Smooth muscle cell of the brain vasculature (primary cell): ENCODE measurements around the gene CD1C.
"Not testable (repeated sequence)": the region's sequence is repeated elsewhere in the genome, so short reads cannot be mapped to it uniquely, and the experiment has no call there.

ENCODE experiments used
- DNase-seq: peaks from one replicate; pipeline ENCODE4 v3.0.0-alpha.2; 2012; ENCODE audit warnings: low read depth, low spot score

CD1C gene

GRCh38 chr1:158289811-158290210, at the start of gene CD1C:
TSS of gene CD1C (plus strand) at chr1:158289923. CDS start at chr1:158290065, 142 bp downstream.
- no peak for DNase-seq

DNA sequence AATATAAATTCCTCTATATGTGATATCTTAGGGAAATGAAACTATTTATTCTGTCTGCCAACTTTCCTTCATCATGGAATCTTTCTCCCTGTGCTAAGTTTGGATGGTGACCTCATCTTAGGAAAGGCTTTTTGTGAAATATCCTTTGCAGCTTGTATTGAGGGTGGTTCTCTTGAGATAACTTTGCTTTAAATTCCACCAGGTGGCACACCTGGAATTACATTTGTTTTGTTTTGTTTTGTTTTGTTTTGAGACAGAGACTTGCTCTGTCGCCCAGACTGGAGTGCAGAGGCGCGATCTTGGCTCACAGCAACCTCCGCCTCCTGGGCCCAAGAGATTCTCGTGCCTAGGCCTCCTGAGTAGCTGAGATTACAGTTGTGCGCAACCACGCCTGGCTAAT, 43.1 kb upstream of the CD1C start:
- no peak for DNase-seq

GRCh38 chr1:158248118-158248517, 41.6 kb upstream of the CD1C start:
- no peak for DNase-seq

DNA sequence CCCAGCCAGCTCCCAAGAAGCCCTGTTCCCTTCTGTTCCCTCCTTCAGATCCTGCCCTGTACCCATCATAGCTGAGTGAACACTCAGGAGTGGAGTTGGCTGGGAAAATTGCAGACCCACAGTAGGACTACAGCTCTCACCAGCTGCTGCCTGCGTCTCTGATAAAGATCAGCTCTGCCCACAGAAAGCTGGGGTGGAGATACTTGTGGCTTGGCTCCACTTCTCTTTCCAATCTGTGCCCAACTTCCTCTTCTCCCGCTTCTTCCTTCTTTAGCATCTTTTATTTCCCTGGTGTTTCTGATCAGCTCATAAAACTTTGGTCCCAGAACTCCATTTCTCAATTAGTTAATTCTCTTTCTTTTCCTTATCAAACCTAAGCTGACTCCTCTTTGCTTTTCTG, 41.0 kb upstream of the CD1C start:
- DNase-seq, result no peak

DNA sequence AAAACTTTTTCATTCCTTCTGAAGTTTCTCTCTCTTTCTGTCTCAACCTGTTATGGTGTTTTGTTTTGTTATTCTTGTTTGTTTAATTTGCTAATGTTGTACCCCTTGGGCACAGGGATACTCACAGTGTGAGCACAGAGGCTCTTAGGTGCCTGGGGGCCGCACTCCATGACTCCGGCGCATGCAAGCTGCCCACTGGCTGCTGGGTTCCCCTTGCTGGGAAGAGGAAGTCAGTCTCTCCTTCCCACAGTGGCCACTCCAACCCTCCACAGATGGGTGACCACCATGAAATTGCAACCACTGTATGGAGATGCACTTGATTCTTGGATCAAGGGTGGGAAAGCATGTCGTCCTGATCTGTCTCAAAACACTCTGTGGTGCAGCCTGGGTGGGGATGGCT, 40.1 kb upstream of the CD1C start:
- DNase-seq, result no peak

DNA sequence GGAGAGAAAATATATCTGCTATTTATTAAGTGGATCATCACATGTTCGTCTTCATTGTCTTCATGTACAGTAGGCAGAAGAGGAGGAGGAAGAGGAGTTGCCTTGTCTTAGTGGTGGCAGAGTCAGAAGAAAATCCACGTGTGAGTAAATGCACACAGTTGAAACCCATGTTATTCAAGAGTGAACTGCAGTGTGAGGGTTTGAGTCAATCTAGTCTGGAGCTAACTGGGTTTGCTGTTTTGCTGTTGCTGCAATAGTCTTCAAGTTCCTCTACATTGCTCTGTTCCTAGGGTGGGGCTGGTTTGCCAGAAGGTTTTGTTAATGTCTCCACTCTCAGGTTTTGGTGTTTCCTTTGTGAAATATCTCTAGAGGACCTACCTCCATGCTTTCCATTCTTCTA, 38.6 kb upstream of the CD1C start:
- no peak for DNase-seq

DNA sequence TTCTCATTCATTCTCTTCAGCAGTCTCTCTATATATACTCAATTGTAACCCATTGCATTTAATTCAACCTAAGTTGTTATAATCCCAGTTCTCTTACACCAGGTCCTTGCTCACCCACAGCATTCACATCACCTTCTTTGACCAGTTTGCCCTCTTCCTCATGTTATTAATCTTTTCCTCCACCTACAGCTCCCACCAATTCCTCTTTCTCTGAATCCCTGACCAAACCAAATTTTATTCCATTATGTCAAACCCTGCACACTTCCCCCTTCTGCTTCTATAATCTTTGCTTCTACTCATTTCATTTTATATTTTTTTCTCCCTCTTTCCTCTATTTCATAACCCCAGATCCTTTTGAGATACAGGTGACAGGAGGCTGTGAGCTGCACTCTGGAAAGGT, 34.1 kb upstream of the CD1C start:
- DNase-seq, result no peak

DNA sequence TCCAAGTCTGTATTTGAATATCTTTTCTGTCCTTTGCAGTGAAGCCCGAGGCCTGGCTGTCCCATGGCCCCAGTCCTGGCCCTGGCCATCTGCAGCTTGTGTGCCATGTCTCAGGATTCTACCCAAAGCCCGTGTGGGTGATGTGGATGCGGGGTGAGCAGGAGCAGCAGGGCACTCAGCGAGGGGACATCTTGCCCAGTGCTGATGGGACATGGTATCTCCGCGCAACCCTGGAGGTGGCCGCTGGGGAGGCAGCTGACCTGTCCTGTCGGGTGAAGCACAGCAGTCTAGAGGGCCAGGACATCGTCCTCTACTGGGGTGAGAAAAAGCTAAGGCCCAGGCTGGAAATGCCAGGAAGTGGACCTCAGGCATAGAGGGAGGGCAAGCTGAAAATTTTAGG, 33.0 kb upstream of the CD1C start:
- DNase-seq, result not testable (repeated sequence)

- no peak for DNase-seq
Observed at GRCh38 chr1:158257888-158258287, 31.8 kb upstream of the CD1C start.

DNA sequence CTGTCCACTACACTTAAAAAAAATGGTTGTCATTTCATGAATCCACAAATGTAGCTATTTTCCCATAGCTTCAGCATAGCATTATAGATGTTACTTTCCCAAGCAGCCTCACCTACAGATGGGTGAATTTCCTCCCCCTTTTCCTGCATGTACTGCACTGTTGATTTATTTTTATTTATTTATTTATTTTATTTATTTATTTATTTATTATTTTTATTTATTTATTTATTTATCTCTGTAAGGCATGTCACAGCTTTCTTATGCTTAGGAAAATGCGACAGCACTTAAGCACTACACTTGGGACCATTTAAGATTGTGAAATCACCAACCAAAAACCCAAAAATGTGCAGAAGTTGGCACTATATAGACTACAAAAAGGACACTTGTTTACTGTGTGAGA, 30.6 kb upstream of the CD1C start:
- no peak for DNase-seq

GRCh38 chr1:158272681-158273080, 17.0 kb upstream of the CD1C start:
- no peak for DNase-seq

- no peak for DNase-seq
Observed at GRCh38 chr1:158274797-158275196, 14.9 kb upstream of the CD1C start.

DNA sequence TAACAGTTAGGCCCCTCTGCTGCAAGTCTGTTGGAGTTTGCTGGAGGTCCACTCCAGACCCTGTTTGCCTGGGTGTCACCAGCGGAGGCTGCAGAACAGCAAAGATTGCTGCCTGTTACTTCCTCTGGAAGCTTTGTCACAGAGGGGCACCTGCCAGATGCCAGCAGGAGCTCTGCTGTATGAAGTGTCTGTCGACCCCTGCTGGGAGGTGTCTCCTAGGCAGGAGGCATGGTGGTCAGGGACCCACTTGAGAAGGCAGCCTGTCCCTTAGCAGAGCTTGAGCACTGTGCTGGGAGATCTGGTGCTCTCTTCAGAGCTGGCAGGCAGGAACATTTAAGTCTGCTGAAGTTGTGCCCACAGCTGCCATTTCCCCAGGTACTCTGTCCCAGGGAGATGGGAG, 7.3 kb upstream of the CD1C start:
- DNase-seq, result not testable (repeated sequence)

- DNase-seq, result no peak
Observed at GRCh38 chr1:158283965-158284364, 5.8 kb upstream of the CD1C start.

DNA sequence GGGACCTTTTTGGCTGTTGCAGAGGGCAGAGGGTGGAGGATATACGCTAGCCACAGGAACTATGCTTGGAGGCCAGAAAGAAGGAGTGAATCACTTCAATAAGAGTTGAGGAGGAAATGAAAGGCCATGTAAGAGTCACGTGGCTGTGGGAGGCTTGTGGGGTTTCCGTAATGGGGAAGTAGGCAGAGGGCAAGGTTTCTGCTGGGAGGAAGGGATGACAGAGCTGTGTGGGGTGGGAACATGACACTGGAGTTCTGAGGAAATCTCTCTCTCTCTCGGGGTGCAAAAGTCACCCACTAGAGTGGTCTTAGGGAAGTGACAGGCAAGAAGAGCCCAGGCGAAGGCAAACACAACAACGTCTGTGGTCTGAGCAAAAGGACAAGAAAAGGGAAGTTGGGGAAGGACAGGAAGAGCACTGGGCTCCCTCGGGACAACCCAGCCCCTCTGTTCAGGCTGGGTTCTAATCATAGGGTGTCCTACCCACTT, 3.9 kb upstream of the CD1C start:
- DNase-seq, result no peak

DNA sequence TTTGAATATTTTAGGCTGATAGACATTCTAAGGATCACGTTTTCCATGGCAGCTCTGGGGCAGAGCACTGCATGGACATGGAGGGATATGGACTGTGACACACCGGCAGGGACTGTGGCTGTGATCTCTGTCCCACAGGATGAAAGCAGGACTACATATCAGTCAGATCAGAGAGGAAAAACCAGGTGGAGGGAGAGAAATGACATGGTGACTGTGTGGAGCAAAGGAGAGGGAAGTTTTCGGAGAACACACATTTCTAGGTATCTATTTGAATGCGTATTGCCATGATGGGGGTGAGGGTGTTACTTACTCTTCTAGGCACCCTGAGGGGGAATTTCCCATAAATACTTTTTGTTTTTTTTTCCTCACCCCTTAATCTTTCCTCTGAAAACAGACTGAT, 3.2 kb upstream of the CD1C start:
- no peak for DNase-seq

DNA sequence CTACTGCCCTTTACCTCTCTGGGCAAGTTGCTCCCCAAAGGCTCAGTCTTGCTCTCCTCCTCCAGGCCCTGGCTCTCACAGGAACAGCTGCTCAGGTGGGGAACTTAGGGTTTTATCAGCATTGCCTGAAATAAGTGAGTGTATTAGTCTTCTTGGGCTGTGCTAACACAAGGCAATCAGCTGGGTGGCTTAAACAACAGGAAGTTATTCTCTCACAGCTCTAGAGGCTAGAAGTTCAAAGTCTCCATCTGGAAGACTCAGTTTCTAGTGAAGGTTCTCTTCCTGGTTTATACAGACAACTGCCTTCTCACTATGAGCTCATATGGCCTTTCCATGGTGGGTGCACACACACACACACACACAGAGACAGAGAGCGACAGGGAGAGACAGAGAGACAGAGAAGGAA, 2.8 kb upstream of the CD1C start:
- no peak for DNase-seq

DNA sequence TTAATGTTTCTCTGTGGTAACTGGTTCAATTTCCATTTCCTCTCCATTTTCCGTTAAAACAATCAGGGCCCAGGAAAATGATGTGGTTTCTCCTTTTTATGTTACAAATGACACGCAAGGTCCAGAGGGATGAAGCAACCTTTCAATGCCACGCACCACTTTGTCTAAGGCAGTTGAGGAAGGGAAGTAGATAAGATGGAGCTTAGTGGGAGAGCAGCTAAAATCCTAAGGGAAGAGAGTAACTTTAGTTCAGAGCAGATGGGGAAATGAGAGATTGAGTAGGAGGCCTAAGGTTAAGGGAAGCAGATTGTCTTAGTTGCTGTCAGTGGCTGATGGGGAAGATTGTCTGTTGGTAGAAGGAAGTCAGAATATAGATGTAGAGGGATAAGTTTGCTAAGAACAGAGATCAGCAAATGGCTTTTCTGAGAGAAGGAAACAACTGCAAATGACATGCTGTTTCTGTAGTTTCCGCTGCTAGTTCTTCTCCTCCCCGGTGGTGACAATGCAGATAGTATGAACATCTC, 660 bp downstream of the CD1C start:
- DNase-seq, result no peak

- no peak for DNase-seq
Observed at GRCh38 chr1:158295791-158296190, 6.1 kb downstream of the CD1C start.

GRCh38 chr1:158310623-158311022, 20.9 kb downstream of the CD1C start:
- no peak for DNase-seq

- no peak for DNase-seq
Observed at GRCh38 chr1:158311066-158311465, 21.3 kb downstream of the CD1C start.

- DNase-seq, result no peak
Observed at GRCh38 chr1:158323866-158324265, 34.1 kb downstream of the CD1C start.

- DNase-seq, result no peak
Observed at GRCh38 chr1:158324395-158324794, 34.7 kb downstream of the CD1C start.

DNA sequence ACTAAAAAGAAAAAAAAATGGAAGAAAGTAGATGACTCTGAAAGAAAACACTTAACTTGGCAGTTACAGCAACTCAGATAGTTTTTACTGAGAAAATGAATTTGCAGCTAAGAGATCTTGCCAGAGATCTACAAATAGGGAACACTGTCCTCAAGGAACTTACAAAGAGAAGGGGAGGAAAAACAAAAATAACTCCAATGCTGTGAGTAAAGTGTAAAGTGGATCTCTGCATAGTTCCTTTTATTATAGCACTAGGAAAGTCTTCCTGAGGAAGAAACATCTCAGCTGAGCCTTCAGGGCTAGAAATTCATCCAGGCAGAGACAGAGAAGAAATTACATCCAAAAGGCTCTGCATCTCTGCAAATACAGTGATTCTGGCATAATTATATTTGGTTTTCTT, 37.8 kb downstream of the CD1C start:
- no peak for DNase-seq
